Measurements from ENCODE around the gene MAML1.
"Not testable (repeated sequence)": the region's sequence is repeated elsewhere in the genome, so short reads cannot be mapped to it uniquely, and the experiment has no call there.

Gene MAML1
- long read RNA-seq, donor 1, full-length matches to known transcripts, result 3 of 15 reads
- long read RNA-seq, donor 1, partial matches to known transcripts, result 12 of 15 reads
- long read RNA-seq, donor 1, other reads (novel, unspliced or antisense), result 0 of 15 reads
- long read RNA-seq, donor 2, full-length matches to known transcripts, result 2 of 2 reads
- long read RNA-seq, donor 2, partial matches to known transcripts, result 0 of 2 reads
- long read RNA-seq, donor 2, other reads (novel, unspliced or antisense), result 0 of 2 reads
- long read RNA-seq, donor 3, partial matches to known transcripts, result 14 of 16 reads
- long read RNA-seq, donor 3, other reads (novel, unspliced or antisense), result 0 of 16 reads
- long read RNA-seq, donor 4, partial matches to known transcripts, result 40 of 43 reads
- long read RNA-seq, donor 4, other reads (novel, unspliced or antisense), result 0 of 43 reads
- long read RNA-seq, donor 5, full-length matches to known transcripts, result 2 of 2 reads
- long read RNA-seq, donor 5, partial matches to known transcripts, result 0 of 2 reads
- long read RNA-seq, donor 5, other reads (novel, unspliced or antisense), result 0 of 2 reads
- long read RNA-seq, donor 6, full-length matches to known transcripts, result 7 of 47 reads
- long read RNA-seq, donor 6, partial matches to known transcripts, result 40 of 47 reads
- long read RNA-seq, donor 6, other reads (novel, unspliced or antisense), result 0 of 47 reads
- long read RNA-seq, donor 7, partial matches to known transcripts, result 60 of 67 reads
- long read RNA-seq, donor 7, other reads (novel, unspliced or antisense), result 0 of 67 reads
- long read RNA-seq, donor 8, full-length matches to known transcripts, result 4 of 22 reads
- long read RNA-seq, donor 8, partial matches to known transcripts, result 18 of 22 reads
- long read RNA-seq, donor 8, other reads (novel, unspliced or antisense), result 0 of 22 reads

- peak; percentile 95 for DNase-seq
These were observed at the start of gene MAML1 for GRCh38 chr5:179732412-179732917. MAML1 (plus strand) TSS chr5:179732822; CDS start chr5:179733113, 291 bp downstream.

- not testable (repeated sequence) for DNase-seq
These were observed 43.4 kb upstream of the MAML1 start for GRCh38 chr5:179689212-179689611.

- DNase-seq, result no peak
These were observed 38.1 kb upstream of the MAML1 start for GRCh38 chr5:179694561-179694960.

- DNase-seq, result no peak
These were observed 36.0 kb upstream of the MAML1 start for GRCh38 chr5:179696603-179697002.

- no peak for DNase-seq
These were observed 35.5 kb upstream of the MAML1 start for GRCh38 chr5:179697108-179697507.

GRCh38 chr5:179697543-179697942 lies 35.1 kb upstream of the MAML1 start:
- not testable (repeated sequence) for DNase-seq

- peak; percentile 98 for DNase-seq
These were observed 34.4 kb upstream of the MAML1 start for GRCh38 chr5:179697993-179698934.

- DNase-seq, result peak; percentile 94
These were observed 33.5 kb upstream of the MAML1 start, which contains the start of gene CANX for GRCh38 chr5:179698935-179699615. CANX (plus strand) TSS chr5:179698967; CDS start chr5:179705682, 6,715 bp downstream.

GRCh38 chr5:179699616-179700237 lies 32.9 kb upstream of the MAML1 start:
- peak; percentile 52 for DNase-seq

GRCh38 chr5:179700401-179700918 lies 32.2 kb upstream of the MAML1 start:
- DNase-seq, result no peak

- no peak for DNase-seq
These were observed 16.3 kb upstream of the MAML1 start for GRCh38 chr5:179716286-179716685.

GRCh38 chr5:179720222-179720621 lies 12.4 kb upstream of the MAML1 start:
- DNase-seq, result no peak

GRCh38 chr5:179724163-179724562 lies 8.5 kb upstream of the MAML1 start:
- DNase-seq, result no peak

- DNase-seq, result no peak
These were observed 5.5 kb upstream of the MAML1 start for GRCh38 chr5:179727106-179727505.

- no peak for DNase-seq
These were observed 3.3 kb upstream of the MAML1 start for GRCh38 chr5:179729303-179729702.

- no peak for DNase-seq
These were observed 2.9 kb upstream of the MAML1 start for GRCh38 chr5:179729727-179730126.

GRCh38 chr5:179730356-179730755 lies 2.3 kb upstream of the MAML1 start:
- DNase-seq, result no peak

GRCh38 chr5:179730852-179731251 lies 1.8 kb upstream of the MAML1 start:
- DNase-seq, result no peak

GRCh38 chr5:179731791-179732411 lies 721 bp upstream of the MAML1 start:
- DNase-seq, result no peak
